PFSK-1 (cell line): ENCODE measurements around the gene PPL.

ENCODE experiments used
- FOXP2 ChIP-seq: optimal IDR thresholded peaks from 2 replicates; pipeline ENCODE3; 2011; ENCODE audit warnings: borderline replicate concordance, control low read depth, inconsistent platforms; ENCODE audit not compliant: insufficient read depth; ENCODE audit errors: extremely low read length, extremely low read depth
- POLR2AphosphoS5 ChIP-seq: IDR thresholded peaks from 2 replicates; pipeline ENCODE4 v1.6.1; 2012; ENCODE audit warnings: low read depth, mild to moderate bottlenecking, control low read depth, low read length, moderate library complexity
- SIN3A ChIP-seq: IDR thresholded peaks from 2 replicates; pipeline ENCODE4 v1.6.1; 2012; ENCODE audit warnings: mild to moderate bottlenecking, low read length, moderate library complexity, borderline replicate concordance; ENCODE audit not compliant: insufficient read depth
- TAF1 ChIP-seq: IDR thresholded peaks from 2 replicates; pipeline ENCODE4 v1.6.1; 2012; ENCODE audit warnings: low read length, control low read depth, borderline replicate concordance; ENCODE audit not compliant: insufficient read depth

DNA sequence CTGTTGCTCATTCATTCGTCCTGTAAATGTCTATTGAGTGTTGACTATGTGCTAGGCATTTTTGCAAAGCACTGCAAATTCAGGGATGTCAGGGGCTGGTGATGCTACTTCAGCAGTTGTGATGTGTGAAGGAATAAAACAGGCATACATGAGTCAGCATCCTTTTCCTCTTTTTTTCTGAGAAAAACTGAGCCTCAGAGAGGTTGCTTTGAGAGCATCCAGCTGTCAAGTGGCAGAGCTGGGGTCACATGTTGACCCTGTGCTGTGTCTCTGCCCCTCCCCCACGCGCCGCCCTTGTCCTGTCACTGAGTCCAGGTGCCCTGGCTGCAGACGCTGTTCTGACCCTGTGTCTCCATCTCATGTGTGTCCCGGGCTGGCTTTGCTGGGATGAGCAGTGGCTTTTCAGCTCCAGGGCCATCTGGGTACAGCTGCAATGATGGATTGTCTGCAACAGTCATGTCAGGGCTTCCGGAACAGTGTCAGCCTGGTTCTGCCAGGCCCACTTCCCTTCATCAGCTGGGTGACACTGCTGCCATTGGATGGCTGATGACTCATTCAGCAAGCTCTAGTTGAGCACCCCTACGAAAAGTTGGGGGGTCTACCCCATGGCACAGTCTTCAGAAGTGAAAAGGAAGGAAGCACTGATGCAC is 36.1 kb upstream of the PPL start:
- TF ChIP-seq TAF1 (no peak), FOXP2 (no peak), SIN3A (no peak), POLR2AphosphoS5 (no peak)
